Adrenal gland (tissue), 12 donors: Measurements from ENCODE around the gene NFATC3. TPM values are rescaled to one million over a fixed set of nuclear protein-coding genes. Genes with fewer than 3 reads are reported as not detected.

Experiments
- DNase-seq, 7 donors: peaks; one replicate each; pipeline ENCODE4 v3.0.0-alpha.2; 2019 to 2020
- H3K27ac ChIP-seq, 5 donors: fragments of 200-600 bp; sonication (generic) in 4 of 5; 1 replicate in 3 of 5; 2 replicates in 2 of 5; pipeline versions ENCODE4 v1.5.1 to v1.8.0; 2016 to 2020; ENCODE audit warnings: mild to moderate bottlenecking in 1 of 5
- H3K27me3 ChIP-seq: fragments of 200-600 bp; 2 replicates; pipeline ENCODE4 v1.8.0; 2021
- H3K36me3 ChIP-seq, 2 donors: fragments of 200-600 bp; replicated peaks in 1 of 2; 1 replicate in 1 of 2; 2 replicates in 1 of 2; pipeline versions ENCODE4 v1.5.1 to v1.8.0; 2018 to 2022
- H3K4me1 ChIP-seq, 2 donors: fragments of 200-600 bp; replicated peaks in 1 of 2; 1 replicate in 1 of 2; 2 replicates in 1 of 2; pipeline versions ENCODE4 v1.5.1 to v1.8.0; 2018 to 2021
- H3K4me3 ChIP-seq, 4 donors: fragments of 200-600 bp; sonication (generic) in 3 of 4; one replicate each; pipeline ENCODE4 v1.5.1; 2016 to 2018
- H3K9me3 ChIP-seq, 3 donors: fragments of 200-600 bp; sonication (generic) in 1 of 3; replicated peaks in 1 of 3; 1 replicate in 2 of 3; 2 replicates in 1 of 3; pipeline versions ENCODE4 v1.5.1 to v1.8.0; 2016 to 2021
- CTCF ChIP-seq, 6 experiments: fragments of 450-650 bp in 4 of 6; fragments of 200-600 bp in 2 of 6; sonication (generic) in 1 of 6; IDR thresholded peaks; 1 replicate in 5 of 6; 2 replicates in 1 of 6; pipeline versions ENCODE4 v1.5.1 to v1.8.0; 2016 to 2021; ENCODE audit warnings: antibody characterized with exemption in 6 of 6, mild to moderate bottlenecking in 2 of 6, moderate library complexity in 1 of 6
- POLR2A ChIP-seq, 2 donors: fragments of 450-650 bp; IDR thresholded peaks; one replicate each; pipeline ENCODE4 v1.6.1; 2017; ENCODE audit warnings: antibody characterized with exemption in 2 of 2, mild to moderate bottlenecking in 2 of 2, moderate library complexity in 1 of 2
- WGBS, 4 donors: extraction: QIAGEN DNeasy Blood & Tissue Kit in 2 of 4; methylation state at CpG; one replicate each; pipeline versions ENCODE4 v1.1.5 to v1.1.7; 2013 to 2017; 5-methylcytosine and 5-hydroxymethylcytosine counted together
- intact Hi-C, 2 donors: fragments of 100-400 bp; cut with DNase I; formaldehyde crosslinking; loops; one replicate each; pipeline versions ENCODE4 v1.14.1 to v1.15.0; 2022 to 2023
- polyA plus RNA-seq, 3 donors: library from polyadenylated mRNA; stranded (reverse); fragments of 200-250 nt in 2 of 3; fragments of 350-450 nt in 1 of 3; fragmentation: Illumina TruSeq in 1 of 3; extraction: RNeasy Lipid Tissue Mini Kit (QIAGEN cat#74804) in 1 of 3; gene quantifications; one replicate each; pipeline ENCODE4 v1.2.3, GENCODE V29; 2013 to 2014
- total RNA-seq, 9 donors: library from RNA; depleted of rRNA in 4 of 9; stranded (reverse); fragments of >200 nt in 4 of 9; fragments of 120-200 nt in 1 of 9; fragmentation: NEBNext Ultra II Directional in 1 of 9; extraction: Animal tissue kit (Norgen Biotek cat#: 25700) in 1 of 9; gene quantifications; one replicate each; pipeline versions ENCODE4 v1.1.0 to v1.2.4, GENCODE V29; 2013 to 2023
- donor health status: healthy with polysubstance abuse.
- donor health status: Bipolar disorder and iron deficiency.
- donor health status: DM: yes; HTN: yes; CAD: no.
- donor health status: DM: no; HTN: no; CAD: no.
- donor health status: DM: no; HTN: no; CAD: no.
- donor health status: DM: yes; HTN: yes; CAD: no.

The NFATC3 gene
- total and polyA plus RNA-seq, 12 donors, result 6.6 to 81.2 (median 34.3) TPM

GRCh38 chr16:68055395-68055794 lies 29.8 kb upstream of the NFATC3 start:
- intact Hi-C loops, result no loop called here
- no peak for DNase-seq
- peaks cover 0 to 10% of the 10 kb centered on the region in 2 donors for H3K36me3 ChIP-seq
- no peaks in the 10 kb centered on the region for H3K9me3 ChIP-seq
- 89 to 94% (median 91%) methylated on average over 3 of the region's 3 CpGs for WGBS, 4 donors
- no peaks in the 10 kb centered on the region for H3K4me1 ChIP-seq
- H3K4me3 ChIP-seq, result no peak overlapping the region
- no peak overlapping the region for H3K27ac ChIP-seq
- no peak for TF ChIP-seq CTCF (IDR thresholded peaks at IDR 0.05)
- no peak for TF ChIP-seq POLR2A (IDR thresholded peaks at IDR 0.05)
- no peaks in the 10 kb centered on the region for H3K27me3 ChIP-seq

GRCh38 chr16:68059804-68060203 lies 25.4 kb upstream of the NFATC3 start:
- H3K36me3 ChIP-seq, result peaks cover 0 to 8% of the 10 kb centered on the region in 2 donors
- no peak for TF ChIP-seq CTCF (IDR thresholded peaks at IDR 0.05)
- no peak for TF ChIP-seq POLR2A (IDR thresholded peaks at IDR 0.05)
- H3K4me3 ChIP-seq, result no peak overlapping the region
- intact Hi-C loops, result no loop called here
- H3K27ac ChIP-seq, result no peak overlapping the region
- peaks cover 0 to 3% of the 10 kb centered on the region in 2 donors for H3K4me1 ChIP-seq
- DNase-seq, result no peak
- no peaks in the 10 kb centered on the region for H3K27me3 ChIP-seq
- H3K9me3 ChIP-seq, result no peaks in the 10 kb centered on the region

GRCh38 chr16:68061396-68061795 lies 23.8 kb upstream of the NFATC3 start:
- 80 to 87% (median 85%) methylated on average over 3 of the region's 3 CpGs for WGBS, 4 donors
- intact Hi-C loops, result no loop called here
- TF ChIP-seq CTCF (IDR thresholded peaks at IDR 0.05) (no peak), POLR2A (IDR thresholded peaks at IDR 0.05) (no peak)

GRCh38 chr16:68062910-68063393 lies 22.2 kb upstream of the NFATC3 start:
- H3K27me3 ChIP-seq, result no peaks in the 10 kb centered on the region
- DNase-seq, result peak in 1 of 7 donors; percentile 29
- H3K27ac ChIP-seq, result no peak overlapping the region
- H3K4me3 ChIP-seq, result no peak overlapping the region
- peaks cover 0 to 11% of the 10 kb centered on the region in 2 donors for H3K4me1 ChIP-seq
- H3K9me3 ChIP-seq, result no peaks in the 10 kb centered on the region
- TF ChIP-seq POLR2A (IDR thresholded peaks at IDR 0.05), result no peak
- TF ChIP-seq CTCF (IDR thresholded peaks at IDR 0.05), result no peak
- 90 to 96% (median 93%) methylated on average over 4 of the region's 4 CpGs for WGBS, 4 donors
- intact Hi-C loops, result no loop called here
- peaks cover 0 to 8% of the 10 kb centered on the region in 2 donors for H3K36me3 ChIP-seq

More at GRCh38 chr16:68061396-68061795, 23.8 kb upstream of the NFATC3 start:
- Histone ChIP-seq H3K4me1 (peaks cover 0 to 9% of the 10 kb centered on the region in 2 donors), H3K27ac (no peak overlapping the region), H3K27me3 (no peaks in the 10 kb centered on the region), H3K9me3 (no peaks in the 10 kb centered on the region), H3K4me3 (no peak overlapping the region), H3K36me3 (peaks cover 0 to 8% of the 10 kb centered on the region in 2 donors)
- no peak for DNase-seq
